GM10266 (cell line): ENCODE measurements around the gene AIMP2.

Experiments
- DNase-seq: peaks from one replicate; pipeline ENCODE4 v3.0.0; 2012; ENCODE audit errors: extremely low spot score
- TF ChIP-seq, protein P1 (sequence below): IDR thresholded peaks from 2 replicates; pipeline ENCODE4 v1.5.1; 2012; ENCODE audit warnings: mild to moderate bottlenecking, low read depth; ENCODE audit not compliant: control insufficient read depth, insufficient read depth; ENCODE audit errors: missing control alignments

Gene AIMP2

DNA sequence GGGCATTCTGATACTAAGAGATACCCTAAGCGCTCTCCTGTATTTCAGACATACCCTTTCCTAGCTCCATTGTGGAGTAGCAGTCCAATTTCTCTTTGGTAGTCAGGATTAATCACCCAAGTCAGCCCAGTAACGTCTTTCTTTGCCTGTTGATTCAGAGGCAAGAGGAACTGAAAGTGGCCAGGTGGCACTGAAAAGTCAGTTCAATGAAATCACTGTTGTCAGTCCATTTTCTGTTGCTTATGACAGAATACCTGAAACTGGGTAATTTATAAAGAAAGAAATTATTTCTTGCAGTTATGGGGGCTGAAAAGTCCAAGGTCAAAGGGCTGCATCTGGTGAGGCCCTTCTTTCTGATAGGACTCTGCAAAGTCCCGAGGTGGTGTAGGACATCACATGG is 62.3 kb downstream of the AIMP2 start:
- DNase-seq: no peak
- TF ChIP-seq, protein P1, sequence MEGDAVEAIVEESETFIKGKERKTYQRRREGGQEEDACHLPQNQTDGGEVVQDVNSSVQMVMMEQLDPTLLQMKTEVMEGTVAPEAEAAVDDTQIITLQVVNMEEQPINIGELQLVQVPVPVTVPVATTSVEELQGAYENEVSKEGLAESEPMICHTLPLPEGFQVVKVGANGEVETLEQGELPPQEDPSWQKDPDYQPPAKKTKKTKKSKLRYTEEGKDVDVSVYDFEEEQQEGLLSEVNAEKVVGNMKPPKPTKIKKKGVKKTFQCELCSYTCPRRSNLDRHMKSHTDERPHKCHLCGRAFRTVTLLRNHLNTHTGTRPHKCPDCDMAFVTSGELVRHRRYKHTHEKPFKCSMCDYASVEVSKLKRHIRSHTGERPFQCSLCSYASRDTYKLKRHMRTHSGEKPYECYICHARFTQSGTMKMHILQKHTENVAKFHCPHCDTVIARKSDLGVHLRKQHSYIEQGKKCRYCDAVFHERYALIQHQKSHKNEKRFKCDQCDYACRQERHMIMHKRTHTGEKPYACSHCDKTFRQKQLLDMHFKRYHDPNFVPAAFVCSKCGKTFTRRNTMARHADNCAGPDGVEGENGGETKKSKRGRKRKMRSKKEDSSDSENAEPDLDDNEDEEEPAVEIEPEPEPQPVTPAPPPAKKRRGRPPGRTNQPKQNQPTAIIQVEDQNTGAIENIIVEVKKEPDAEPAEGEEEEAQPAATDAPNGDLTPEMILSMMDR: no peak
